IgD-negative memory B cell (primary cell): ENCODE results near the gene CAPZA3. TPM values are rescaled to one million over a fixed set of nuclear protein-coding genes. Genes with fewer than 3 reads are reported as not detected.
A peak's percentile ranks its signal among the peaks of the same experiment; 100 is the strongest.
"Not testable (repeated sequence)": the region's sequence is repeated elsewhere in the genome, so short reads cannot be mapped to it uniquely, and the experiment has no call there.

Experiments used
- H3K27ac Mint-ChIP-seq, 3 donors: one replicate each; pipeline ENCODE4 v1.8.0; 2020 to 2022; ENCODE audit warnings: mild to moderate bottlenecking in 3 of 3, mixed read lengths in 3 of 3, moderate library complexity in 1 of 3
- H3K27me3 Mint-ChIP-seq: one replicate; pipeline ENCODE4 v1.8.0; 2021; ENCODE audit warnings: mixed read lengths
- H3K36me3 Mint-ChIP-seq: one replicate; pipeline ENCODE4 v1.8.0; 2020; ENCODE audit warnings: mild to moderate bottlenecking, mixed read lengths
- H3K4me1 Mint-ChIP-seq, 3 donors: one replicate each; pipeline ENCODE4 v1.8.0; 2020 to 2022; ENCODE audit warnings: mixed read lengths in 3 of 3, mild to moderate bottlenecking in 1 of 3
- H3K4me3 Mint-ChIP-seq, 4 donors: one replicate each; pipeline ENCODE4 v1.8.0; 2020 to 2022; ENCODE audit warnings: mild to moderate bottlenecking in 4 of 4, mixed read lengths in 4 of 4, moderate library complexity in 3 of 4
- H3K9me3 Mint-ChIP-seq, 3 donors: one replicate each; pipeline ENCODE4 v1.8.0; 2020 to 2021; ENCODE audit warnings: mixed read lengths in 3 of 3, mild to moderate bottlenecking in 1 of 3
- polyA plus RNA-seq: library from polyadenylated mRNA; unstranded; fragments of 300-500 nt; fragmentation: Illumina TruSeq; gene quantifications from one replicate; pipeline ENCODE4 v1.2.3, GENCODE V29; 2021

Gene CAPZA3
- polyA plus RNA-seq, 1 donor from 2014 or later = not detected

GRCh38 chr12:18747895-18748294 is 10.0 kb downstream of the CAPZA3 start:
- no peak overlapping the region for H3K4me3 Mint-ChIP-seq
- H3K27me3 Mint-ChIP-seq = no peaks in the 10 kb centered on the region

GRCh38 chr12:18749386-18749957 is 11.6 kb downstream of the CAPZA3 start:
- peaks cover 0 to 2% (median 0%) of the 10 kb centered on the region in 3 donors for H3K4me1 Mint-ChIP-seq

More at GRCh38 chr12:18747895-18748294, 10.0 kb downstream of the CAPZA3 start:
- Mint-ChIP-seq H3K36me3 (no peaks in the 10 kb centered on the region), H3K27ac (no peak overlapping the region), H3K4me1 (peaks cover 0 to 2% (median 0%) of the 10 kb centered on the region in 3 donors), H3K9me3 (peaks cover 0 to 18% (median 5%) of the 10 kb centered on the region in 3 donors)

GRCh38 chr12:18750085-18750484 is 12.2 kb downstream of the CAPZA3 start:
- Mint-ChIP-seq H3K27ac (no peak overlapping the region), H3K4me3 (no peak overlapping the region), H3K27me3 (no peaks in the 10 kb centered on the region), H3K9me3 (peaks cover 0 to 3% (median 0%) of the 10 kb centered on the region in 3 donors), H3K4me1 (peaks cover 0 to 2% (median 0%) of the 10 kb centered on the region in 3 donors), H3K36me3 (no peaks in the 10 kb centered on the region)

More at GRCh38 chr12:18749386-18749957, 11.6 kb downstream of the CAPZA3 start:
- H3K36me3 Mint-ChIP-seq = no peaks in the 10 kb centered on the region
- peaks cover 0 to 5% (median under 1%) of the 10 kb centered on the region in 3 donors for H3K9me3 Mint-ChIP-seq
- H3K27me3 Mint-ChIP-seq = no peaks in the 10 kb centered on the region
- no peak overlapping the region for H3K27ac Mint-ChIP-seq
- peak overlapping the region in 1 of 4 donors; percentile 44 for H3K4me3 Mint-ChIP-seq

GRCh38 chr12:18751866-18752265 is 13.9 kb downstream of the CAPZA3 start:
- no peak overlapping the region for H3K4me3 Mint-ChIP-seq
- no peaks in the 10 kb centered on the region for H3K9me3 Mint-ChIP-seq
- no peaks in the 10 kb centered on the region for H3K27me3 Mint-ChIP-seq
- no peak overlapping the region for H3K27ac Mint-ChIP-seq
- H3K36me3 Mint-ChIP-seq = no peaks in the 10 kb centered on the region
- H3K4me1 Mint-ChIP-seq = peaks cover 0 to 2% (median 0%) of the 10 kb centered on the region in 3 donors

GRCh38 chr12:18752280-18752920 is 14.5 kb downstream of the CAPZA3 start:
- Mint-ChIP-seq H3K4me3 (no peak overlapping the region), H3K36me3 (no peaks in the 10 kb centered on the region), H3K27me3 (no peaks in the 10 kb centered on the region), H3K27ac (no peak overlapping the region), H3K4me1 (peaks cover 0 to 2% (median 0%) of the 10 kb centered on the region in 3 donors), H3K9me3 (no peaks in the 10 kb centered on the region)

GRCh38 chr12:18752947-18753346 is 15.0 kb downstream of the CAPZA3 start:
- Mint-ChIP-seq H3K36me3 (no peaks in the 10 kb centered on the region), H3K27me3 (no peaks in the 10 kb centered on the region), H3K9me3 (no peaks in the 10 kb centered on the region), H3K27ac (no peak overlapping the region), H3K4me1 (peaks cover 0 to 2% (median 0%) of the 10 kb centered on the region in 3 donors), H3K4me3 (no peak overlapping the region)

GRCh38 chr12:18753481-18754123 is 15.7 kb downstream of the CAPZA3 start:
- Mint-ChIP-seq H3K4me1 (peaks cover 0 to 2% (median 0%) of the 10 kb centered on the region in 3 donors), H3K36me3 (no peaks in the 10 kb centered on the region), H3K9me3 (no peaks in the 10 kb centered on the region), H3K27me3 (no peaks in the 10 kb centered on the region), H3K27ac (no peak overlapping the region), H3K4me3 (no peak overlapping the region)

- peaks cover 0 to 2% (median 0%) of the 10 kb centered on the region in 3 donors for H3K4me1 Mint-ChIP-seq
- H3K27me3 Mint-ChIP-seq = no peaks in the 10 kb centered on the region
- H3K36me3 Mint-ChIP-seq = no peaks in the 10 kb centered on the region
- H3K27ac Mint-ChIP-seq = no peak overlapping the region
- no peak overlapping the region for H3K4me3 Mint-ChIP-seq
- H3K9me3 Mint-ChIP-seq = no peaks in the 10 kb centered on the region
Observed at GRCh38 chr12:18754124-18754707, 16.3 kb downstream of the CAPZA3 start.

GRCh38 chr12:18755341-18755740 is 17.4 kb downstream of the CAPZA3 start:
- Mint-ChIP-seq H3K27me3 (no peaks in the 10 kb centered on the region), H3K4me3 (no peak overlapping the region), H3K9me3 (no peaks in the 10 kb centered on the region), H3K4me1 (peaks cover 0 to 2% (median 0%) of the 10 kb centered on the region in 3 donors), H3K36me3 (no peaks in the 10 kb centered on the region), H3K27ac (no peak overlapping the region)

- H3K27me3 Mint-ChIP-seq, H3K4me3 Mint-ChIP-seq, H3K27ac Mint-ChIP-seq, H3K4me1 Mint-ChIP-seq, H3K36me3 Mint-ChIP-seq: not testable (repeated sequence)
- peaks cover 9 to 18% (median 13%) of the 10 kb centered on the region in 3 donors for H3K9me3 Mint-ChIP-seq
Observed at GRCh38 chr12:18766479-18766878, 28.6 kb downstream of the CAPZA3 start.

- Mint-ChIP-seq H3K9me3 (peaks cover 0 to 19% (median 4%) of the 10 kb centered on the region in 3 donors), H3K27ac (no peak overlapping the region), H3K4me3 (no peak overlapping the region), H3K27me3 (no peaks in the 10 kb centered on the region), H3K36me3 (no peaks in the 10 kb centered on the region), H3K4me1 (no peaks in the 10 kb centered on the region)
Observed at GRCh38 chr12:18782827-18783226, 44.9 kb downstream of the CAPZA3 start.

GRCh38 chr12:18785465-18785864 is 47.5 kb downstream of the CAPZA3 start:
- not testable (repeated sequence) for H3K27ac Mint-ChIP-seq, H3K4me3 Mint-ChIP-seq, H3K36me3 Mint-ChIP-seq, H3K27me3 Mint-ChIP-seq, H3K4me1 Mint-ChIP-seq
- H3K9me3 Mint-ChIP-seq = peaks cover 0 to 14% (median 4%) of the 10 kb centered on the region in 3 donors
